Measurements from ENCODE around the gene GLRX5.

The GLRX5 gene

GRCh38 chr14:95515596-95516552 is 19.0 kb upstream of the GLRX5 start:
- Histone ChIP-seq H3K36me3 (peaks cover 0 to 21% (median 2%) of the 10 kb centered on the region in 11 experiments; a peak in 6 of 22 replicates), H3K4me2 (peak overlapping the region; percentile 94 to 100 (median 100)), H3K27ac (peak overlapping the region; percentile 58 to 98 (median 94); a peak in 21 of 22 replicates), H3K27me3 (no peaks in the 10 kb centered on the region), H3K4me1 (peaks cover 77 to 91% (median 88%) of the 10 kb centered on the region in 10 experiments), H3K4me3 (peak overlapping the region; percentile 55 to 85 (median 75)), H3K9ac (peak overlapping the region; percentile 80 to 92 (median 87)), H3K9me3 (replicated peaks in 1 of 11) (no peaks in the 10 kb centered on the region), H4K20me1 (peaks cover under 1 to 44% (median 21%) of the 10 kb centered on the region in 11 experiments; a peak in 14 of 22 replicates)
- TF ChIP-seq Cebpa-rat (IDR thresholded peaks at IDR 0.05): no peak

GRCh38 chr14:95516554-95517181 is 18.2 kb upstream of the GLRX5 start, which contains the start of gene SYNE3:
Gene SYNE3 (minus strand): TSS chr14:95516650. CDS start chr14:95475821, 40,829 bp downstream.
- no peaks in the 10 kb centered on the region for H3K27me3 ChIP-seq

GRCh38 chr14:95518045-95518751 is 16.7 kb upstream of the GLRX5 start:
- Histone ChIP-seq H3K4me2 (peak overlapping the region; percentile 83 to 99 (median 91)), H3K27ac (peak overlapping the region in 10 of 11 experiments; percentile 79 to 98 (median 94); a peak in 21 of 22 replicates), H3K27me3 (no peaks in the 10 kb centered on the region), H3K9ac (peak overlapping the region in 10 of 11 experiments; percentile 80 to 92 (median 88); a peak in 20 of 22 replicates), H3K9me3 (replicated peaks in 1 of 11) (no peaks in the 10 kb centered on the region), H3K4me3 (peak overlapping the region; percentile 6 to 85 (median 75); a peak in 19 of 20 replicates), H4K20me1 (peaks cover 0 to 25% (median 14%) of the 10 kb centered on the region in 11 experiments; a peak in 14 of 22 replicates), H3K4me1 (peaks cover 77 to 91% (median 88%) of the 10 kb centered on the region in 10 experiments), H3K36me3 (peaks cover 0 to 10% (median 0%) of the 10 kb centered on the region in 11 experiments; a peak in 4 of 22 replicates)
- TF ChIP-seq Cebpa-rat (IDR thresholded peaks at IDR 0.05): no peak

More at GRCh38 chr14:95516554-95517181, 18.2 kb upstream of the GLRX5 start, which contains the start of gene SYNE3:
- Histone ChIP-seq H3K36me3 (peaks cover 0 to 13% (median 0%) of the 10 kb centered on the region in 11 experiments; a peak in 6 of 22 replicates), H3K9me3 (replicated peaks in 1 of 11) (no peaks in the 10 kb centered on the region), H4K20me1 (peaks cover 0 to 36% (median 17%) of the 10 kb centered on the region in 11 experiments; a peak in 14 of 22 replicates), H3K4me2 (peak within 1 kb of the TSS; percentile 94 to 100 (median 100)), H3K4me1 (peaks cover 77 to 91% (median 88%) of the 10 kb centered on the region in 10 experiments), H3K27ac (peak within 1 kb of the TSS; percentile 58 to 98 (median 94); a peak in 21 of 22 replicates), H3K4me3 (peak within 1 kb of the TSS; percentile 55 to 85 (median 75)), H3K9ac (peak within 1 kb of the TSS; percentile 80 to 92 (median 87))
- TF ChIP-seq Cebpa-rat (IDR thresholded peaks at IDR 0.05): no peak

DNA sequence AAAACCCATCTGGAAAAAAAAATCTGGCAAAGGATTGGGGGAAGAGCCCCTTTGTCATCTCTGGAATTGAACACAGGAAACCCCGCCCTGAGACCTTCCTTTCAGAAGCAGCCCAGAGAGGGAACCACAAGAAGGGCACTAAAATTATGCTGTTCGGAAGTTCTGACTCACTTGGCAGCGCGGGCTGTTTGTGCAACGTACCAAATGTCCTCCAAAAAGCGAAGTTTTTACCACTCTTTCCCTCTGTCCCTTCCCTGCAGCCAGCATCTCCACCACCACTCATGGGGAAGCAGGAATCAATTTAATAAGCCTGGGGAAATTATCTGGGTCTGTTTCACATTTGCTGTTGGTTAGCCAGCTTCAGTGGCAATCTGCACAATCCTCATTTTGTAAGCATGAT is 15.2 kb upstream of the GLRX5 start:
- Histone ChIP-seq H3K9ac (peak overlapping the region; percentile 35 to 92 (median 87); a peak in 21 of 22 replicates), H3K4me2 (peak overlapping the region; percentile 83 to 99 (median 91)), H4K20me1 (peaks cover 0 to 11% (median 4%) of the 10 kb centered on the region in 11 experiments; a peak in 14 of 22 replicates), H3K27ac (peak overlapping the region; percentile 37 to 98 (median 94); a peak in 21 of 22 replicates), H3K4me3 (peak overlapping the region; percentile 34 to 85 (median 74); a peak in 17 of 20 replicates), H3K4me1 (peaks cover 81 to 92% (median 89%) of the 10 kb centered on the region in 10 experiments), H3K9me3 (replicated peaks in 1 of 11) (no peaks in the 10 kb centered on the region), H3K36me3 (peaks cover 0 to 3% (median 0%) of the 10 kb centered on the region in 11 experiments; a peak in 3 of 22 replicates), H3K27me3 (no peaks in the 10 kb centered on the region)
- TF ChIP-seq Cebpa-rat (IDR thresholded peaks at IDR 0.05): peak in 8 of 11 experiments; percentile 43 to 81 (median 66); a peak in 11 of 22 replicates

GRCh38 chr14:95520346-95520745 is 14.5 kb upstream of the GLRX5 start:
- Histone ChIP-seq H3K36me3 (no peaks in the 10 kb centered on the region), H3K4me1 (peaks cover 85 to 92% (median 89%) of the 10 kb centered on the region in 10 experiments), H3K4me2 (peak overlapping the region; percentile 83 to 99 (median 91))

GRCh38 chr14:95521001-95521400 is 13.8 kb upstream of the GLRX5 start:
- TF ChIP-seq Cebpa-rat (IDR thresholded peaks at IDR 0.05): no peak
- H3K9ac ChIP-seq: peak overlapping the region in 9 of 11 experiments; percentile 12 to 92 (median 80); a peak in 14 of 22 replicates
- H4K20me1 ChIP-seq: no peaks in the 10 kb centered on the region
- peak overlapping the region; percentile 74 to 99 (median 91) for H3K4me2 ChIP-seq
- no peaks in the 10 kb centered on the region for H3K27me3 ChIP-seq
- H3K9me3 ChIP-seq (replicated peaks in 1 of 11): no peaks in the 10 kb centered on the region
- H3K27ac ChIP-seq: peak overlapping the region in 10 of 11 experiments; percentile 32 to 98 (median 94); a peak in 20 of 22 replicates
- H3K4me3 ChIP-seq: no peak overlapping the region
- H3K4me1 ChIP-seq: peaks cover 90 to 94% (median 93%) of the 10 kb centered on the region in 10 experiments
- H3K36me3 ChIP-seq: no peaks in the 10 kb centered on the region

More at GRCh38 chr14:95520346-95520745, 14.5 kb upstream of the GLRX5 start:
- TF ChIP-seq Cebpa-rat (IDR thresholded peaks at IDR 0.05): no peak
- Histone ChIP-seq H3K27ac (peak overlapping the region; percentile 37 to 98 (median 94); a peak in 21 of 22 replicates), H3K27me3 (no peaks in the 10 kb centered on the region), H4K20me1 (peaks cover 0 to 5% (median 0%) of the 10 kb centered on the region in 11 experiments; a peak in 4 of 22 replicates), H3K4me3 (peak overlapping the region; percentile 29 to 85 (median 74); a peak in 17 of 20 replicates), H3K9ac (peak overlapping the region; percentile 35 to 92 (median 87); a peak in 21 of 22 replicates), H3K9me3 (replicated peaks in 1 of 11) (no peaks in the 10 kb centered on the region)

GRCh38 chr14:95522116-95522515 is 12.7 kb upstream of the GLRX5 start:
- Histone ChIP-seq H3K36me3 (no peaks in the 10 kb centered on the region), H3K27me3 (no peaks in the 10 kb centered on the region), H3K4me3 (no peak overlapping the region), H3K9ac (peak overlapping the region in 8 of 11 experiments; percentile 75 to 92 (median 80); a peak in 14 of 22 replicates), H3K4me2 (peak overlapping the region; percentile 71 to 99 (median 91)), H3K9me3 (replicated peaks in 1 of 11) (no peaks in the 10 kb centered on the region), H3K4me1 (peaks cover 97 to 100% (median 100%) of the 10 kb centered on the region in 10 experiments), H3K27ac (peak overlapping the region in 10 of 11 experiments; percentile 71 to 98 (median 94); a peak in 19 of 22 replicates), H4K20me1 (no peaks in the 10 kb centered on the region)
- TF ChIP-seq Cebpa-rat (IDR thresholded peaks at IDR 0.05): no peak

Measured in BLaER1 treated with 17β-estradiol and CSF1 and Interleukin-3, amounts not matched to agents 10 nM and 100 nM (cell line).